ENCODE results near the gene ZNF184.

The ZNF184 gene

DNA sequence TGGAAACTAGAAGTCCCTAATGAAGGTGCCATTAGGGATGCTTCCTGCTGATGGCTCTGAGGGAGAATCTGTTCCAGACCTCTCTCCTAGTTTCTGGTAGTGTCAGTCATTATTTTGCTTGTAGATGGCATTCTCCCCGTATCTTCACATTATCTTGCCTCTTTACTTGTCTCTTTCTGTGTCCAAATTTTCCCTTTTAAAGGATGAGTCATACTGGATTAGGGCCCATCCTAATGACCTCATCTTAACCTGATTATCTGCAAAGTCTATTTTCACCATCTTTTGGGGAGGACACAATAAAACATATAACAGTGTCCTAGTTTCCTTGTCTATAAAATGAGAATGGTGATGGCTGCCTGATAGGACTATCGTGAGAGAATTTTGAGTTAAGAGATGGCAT, 57.0 kb downstream of the ZNF184 start:
- DNase-seq, result no peak

DNA sequence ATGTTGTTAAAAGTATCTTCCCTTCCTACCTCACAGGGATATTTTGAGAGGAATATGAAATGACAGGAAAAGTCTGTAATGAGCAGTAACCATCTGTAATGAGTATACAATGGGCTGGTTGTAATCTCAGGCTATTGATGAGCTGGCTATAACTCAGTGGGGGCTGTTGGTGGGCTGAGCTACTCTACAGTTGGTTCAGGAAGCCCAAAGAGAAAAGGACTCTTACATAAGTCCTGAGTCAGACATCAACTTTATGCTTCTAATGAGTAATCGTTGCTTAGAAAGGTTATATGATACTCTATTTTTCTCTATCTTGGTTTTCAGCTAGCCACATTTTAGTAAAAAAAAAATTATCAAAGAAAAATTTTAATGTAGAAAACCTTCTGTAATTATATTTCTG, 57.9 kb downstream of the ZNF184 start:
- DNase-seq, result no peak

DNA sequence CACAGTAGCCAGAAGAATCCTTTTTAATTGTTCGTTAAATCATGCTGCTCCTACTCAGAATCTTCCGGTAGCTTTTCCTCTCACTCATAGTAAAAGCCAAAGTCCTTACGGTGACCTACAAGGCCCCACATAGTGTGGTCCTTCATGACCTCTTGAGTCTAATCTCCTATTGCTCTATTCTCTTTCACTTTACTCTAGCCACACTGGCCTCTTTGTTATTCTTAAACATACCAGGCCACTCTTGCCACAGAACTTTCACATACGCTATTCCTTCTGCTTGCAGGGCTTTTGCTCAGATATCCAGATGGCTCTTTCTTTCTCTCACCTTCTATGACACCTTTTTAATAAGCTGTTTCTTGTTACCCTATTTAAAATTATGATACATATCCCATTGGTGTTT, 58.6 kb downstream of the ZNF184 start:
- no peak for DNase-seq

DNA sequence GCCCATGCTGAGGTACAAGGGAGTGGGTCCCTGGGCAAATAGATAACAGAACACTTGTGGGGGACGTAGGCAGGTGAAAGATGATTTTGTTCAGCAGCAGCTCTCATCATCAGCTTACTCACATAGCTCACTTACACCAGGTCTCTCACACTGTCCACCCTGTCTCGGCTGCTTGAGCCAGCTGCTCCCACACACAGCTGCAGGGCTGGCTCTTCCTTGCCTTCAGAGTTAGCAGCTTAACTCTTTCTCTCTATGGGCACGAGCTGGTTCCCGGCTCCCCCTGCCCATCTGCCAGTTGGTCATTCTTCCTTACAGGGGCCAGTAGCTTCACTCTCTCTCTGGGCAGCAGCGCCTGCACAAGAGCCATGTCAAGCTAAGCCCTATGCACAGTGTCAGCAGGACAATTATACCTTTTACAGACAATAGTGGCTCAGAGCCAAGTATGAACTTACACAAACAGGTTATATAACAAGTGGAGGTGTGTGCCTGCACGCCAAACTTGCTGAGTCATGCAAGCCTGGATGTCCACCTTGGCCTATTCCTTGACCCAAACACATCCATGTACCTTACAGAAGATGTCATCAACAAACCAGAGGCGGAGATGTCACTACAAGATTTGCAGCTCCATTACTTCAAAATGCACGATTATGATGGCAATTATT, 65.6 kb downstream of the ZNF184 start:
- DNase-seq, result no peak

DNA sequence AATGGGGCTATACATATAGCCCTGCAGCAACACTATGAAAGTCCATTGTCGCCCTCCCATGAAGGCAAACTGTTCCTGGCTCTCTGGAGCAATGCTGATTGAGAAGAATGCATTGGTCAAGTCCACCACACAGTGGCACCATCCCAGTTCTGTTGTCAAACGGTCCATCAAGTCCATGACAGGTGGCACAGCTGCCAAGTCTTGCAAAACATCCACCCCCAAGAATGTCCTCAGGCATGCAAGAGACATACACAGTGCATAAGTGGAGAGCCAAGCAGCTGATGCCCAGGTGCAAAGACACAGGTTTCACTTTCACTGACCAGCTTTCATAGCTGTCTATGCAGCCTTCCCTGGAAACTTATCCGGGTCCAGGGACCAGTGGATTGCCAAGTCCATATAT, 66.8 kb downstream of the ZNF184 start:
- DNase-seq, result no peak

DNA sequence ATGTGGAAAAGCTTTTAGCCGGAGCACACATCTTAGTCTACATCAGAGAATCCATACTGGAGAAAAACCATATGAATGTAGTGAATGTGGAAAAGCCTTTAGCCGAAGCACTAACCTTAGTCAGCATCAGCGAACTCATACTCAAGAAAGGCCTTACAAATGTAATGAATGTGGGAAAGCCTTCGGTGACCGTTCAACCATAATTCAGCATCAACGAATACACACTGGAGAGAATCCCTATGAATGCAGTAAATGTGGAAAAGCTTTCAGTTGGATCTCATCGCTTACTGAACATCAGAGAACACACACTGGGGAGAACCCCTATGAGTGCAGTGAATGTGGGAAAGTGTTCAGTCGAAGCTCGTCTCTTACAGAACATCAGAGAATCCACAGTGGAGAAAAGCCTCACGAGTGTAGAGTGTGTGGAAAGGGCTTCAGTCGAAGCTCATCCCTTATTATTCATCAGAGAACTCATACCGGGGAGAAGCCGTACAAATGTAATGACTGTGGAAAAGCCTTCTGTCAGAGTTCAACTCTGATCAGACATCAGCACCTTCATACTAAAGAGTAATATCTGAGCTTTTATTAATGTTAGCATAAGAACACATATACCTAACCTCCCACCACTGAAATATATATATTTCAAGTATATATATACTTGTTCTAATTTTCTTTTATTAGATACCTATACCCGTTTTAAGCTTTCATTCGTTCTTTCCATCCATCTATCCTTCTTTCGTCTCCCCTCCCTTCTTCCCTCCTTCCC, 71.8 kb downstream of the ZNF184 start:
- no peak for DNase-seq
